ENCODE data around the gene WASHC4.
"Not testable (repeated sequence)": the region's sequence is repeated elsewhere in the genome, so short reads cannot be mapped to it uniquely, and the experiment has no call there.

Gene WASHC4

DNA sequence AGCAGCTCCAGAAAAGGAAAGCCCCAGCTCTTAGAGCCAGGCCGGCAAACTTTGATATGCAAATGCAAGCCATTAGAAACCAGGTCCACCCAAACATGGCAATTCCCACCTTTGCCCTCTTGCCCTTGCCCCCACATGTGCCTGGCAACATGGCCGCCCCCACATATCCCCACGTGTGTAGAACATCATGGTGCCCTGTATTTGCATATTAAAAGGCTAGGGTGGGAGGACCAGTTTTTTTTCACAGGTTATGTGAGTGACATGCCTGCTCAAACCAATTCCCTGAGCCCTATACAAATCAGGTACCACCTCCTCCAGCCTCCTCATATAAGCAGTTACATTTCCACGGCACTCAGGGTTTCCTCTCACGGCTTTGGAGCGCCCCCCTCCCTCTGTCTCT lies 17.2 kb upstream of the WASHC4 start:
- no peak for DNase-seq (ENCODE audit: low read depth in 2 of 2)

DNA sequence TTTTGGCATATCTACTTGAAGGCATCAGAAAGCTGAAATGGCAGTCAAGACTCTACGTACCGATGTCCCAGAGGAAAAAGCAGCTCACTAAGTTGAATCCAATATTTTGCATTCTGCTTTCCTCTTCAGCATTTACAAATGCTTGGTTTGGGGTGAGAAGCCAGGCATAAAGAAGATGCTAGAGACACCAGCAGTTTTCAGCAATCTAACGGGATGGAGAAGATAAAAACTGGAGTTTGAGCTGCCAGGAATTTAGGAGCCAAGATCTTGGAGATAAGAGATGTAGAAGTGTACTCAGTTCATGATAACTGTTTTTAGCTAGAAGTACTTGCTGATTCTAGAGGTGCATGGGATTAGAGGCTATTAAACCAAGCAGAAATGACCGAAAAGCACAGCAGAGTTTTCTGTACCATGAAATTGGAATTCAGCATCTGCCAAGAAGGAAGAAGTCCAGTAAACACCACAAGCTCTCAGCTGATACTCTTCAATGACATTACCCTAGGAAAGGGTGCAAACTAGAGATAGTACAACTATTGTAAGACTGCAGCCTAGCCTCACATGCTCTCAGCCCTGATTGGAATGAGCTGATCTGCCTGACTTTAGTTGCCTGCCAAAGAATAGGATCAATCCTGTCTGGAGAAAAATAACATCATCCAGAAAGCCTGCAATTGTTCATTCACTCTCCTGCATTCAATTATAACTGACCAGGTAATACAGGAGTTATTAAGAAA lies 15.9 kb upstream of the WASHC4 start:
- DNase-seq (ENCODE audit: low read depth in 2 of 2): no peak

GRCh38 chr12:105092336-105092735 lies 15.2 kb upstream of the WASHC4 start:
- no peak for DNase-seq (ENCODE audit: low read depth in 2 of 2)

DNA sequence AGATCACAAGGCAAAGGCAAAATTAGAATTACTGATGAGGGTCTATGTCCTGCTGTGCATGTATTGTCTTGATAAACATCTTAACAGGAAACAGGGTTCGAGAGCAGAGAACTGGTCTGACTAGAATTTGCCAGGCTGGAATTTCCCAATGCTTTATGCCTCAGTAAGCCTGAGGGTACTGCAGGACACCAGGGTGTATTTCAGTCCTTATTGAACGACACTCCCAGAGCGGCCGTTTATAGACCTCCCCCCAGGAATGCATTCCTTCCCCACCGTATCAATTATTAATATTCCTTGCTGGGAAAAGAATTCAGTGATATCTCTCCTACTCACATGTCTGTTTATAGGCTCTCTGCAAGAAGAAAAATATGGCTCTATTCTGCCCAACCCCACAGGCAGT lies 12.2 kb upstream of the WASHC4 start:
- DNase-seq (ENCODE audit: low read depth in 2 of 2): not testable (repeated sequence)

- DNase-seq (ENCODE audit: low read depth in 2 of 2): no peak
These were observed 8.2 kb upstream of the WASHC4 start for GRCh38 chr12:105099356-105099755.

DNA sequence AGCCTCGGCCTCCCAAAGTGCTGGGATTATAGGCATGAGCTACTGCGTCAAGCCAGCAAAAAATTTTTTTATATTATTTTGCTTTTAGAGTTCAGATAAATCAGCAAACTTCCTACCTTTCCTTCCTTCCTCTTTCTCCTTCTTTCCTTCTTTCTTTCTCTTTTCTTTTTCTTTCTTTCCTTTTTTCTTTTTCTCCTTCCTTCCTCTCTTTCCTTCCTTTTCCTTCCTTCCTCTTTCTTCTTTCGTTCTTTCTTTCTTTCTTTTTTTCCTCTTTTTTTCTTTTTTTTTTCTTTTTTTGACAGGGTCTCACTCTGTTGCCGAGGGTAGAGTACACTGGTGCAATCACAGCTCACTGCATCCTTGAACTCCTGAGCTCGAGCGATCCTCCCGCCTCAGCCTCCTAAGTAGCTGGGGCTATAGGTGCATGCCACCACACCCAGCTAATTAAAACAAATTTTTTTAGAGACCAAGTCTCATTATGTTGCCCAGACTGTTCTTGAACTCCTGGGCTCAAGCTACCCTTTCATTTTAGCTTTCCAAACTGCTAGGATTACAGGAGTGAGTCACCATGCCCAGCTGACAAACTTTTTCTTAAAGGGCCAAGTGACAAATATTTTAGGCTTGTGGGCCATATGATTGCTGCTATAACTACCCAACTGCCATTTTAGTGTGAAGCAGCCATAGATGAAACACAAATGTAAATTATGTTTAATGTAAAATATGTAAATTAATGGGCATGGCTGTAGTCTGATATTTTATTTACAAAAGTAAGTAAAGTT lies 7.1 kb upstream of the WASHC4 start:
- DNase-seq (ENCODE audit: low read depth in 2 of 2): no peak

DNA sequence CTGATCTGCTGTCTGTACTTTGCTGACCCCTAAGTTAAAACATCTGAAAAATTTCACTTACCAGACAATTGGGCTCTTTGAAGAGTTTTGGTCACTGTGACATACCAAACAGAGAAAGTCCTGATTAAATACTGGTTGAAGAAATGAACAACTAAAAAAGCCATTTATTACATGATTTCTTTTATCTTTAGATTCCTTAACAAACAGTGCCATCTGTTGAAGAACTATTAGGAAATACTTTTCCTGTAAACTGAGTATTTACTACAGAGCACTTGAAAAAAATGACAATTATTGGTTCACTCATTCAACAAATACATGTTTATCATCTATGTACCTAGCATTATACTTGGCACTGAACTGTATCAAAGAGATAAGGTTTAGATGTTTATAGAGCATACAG lies 6.5 kb upstream of the WASHC4 start:
- no peak for DNase-seq (ENCODE audit: low read depth in 2 of 2)

DNA sequence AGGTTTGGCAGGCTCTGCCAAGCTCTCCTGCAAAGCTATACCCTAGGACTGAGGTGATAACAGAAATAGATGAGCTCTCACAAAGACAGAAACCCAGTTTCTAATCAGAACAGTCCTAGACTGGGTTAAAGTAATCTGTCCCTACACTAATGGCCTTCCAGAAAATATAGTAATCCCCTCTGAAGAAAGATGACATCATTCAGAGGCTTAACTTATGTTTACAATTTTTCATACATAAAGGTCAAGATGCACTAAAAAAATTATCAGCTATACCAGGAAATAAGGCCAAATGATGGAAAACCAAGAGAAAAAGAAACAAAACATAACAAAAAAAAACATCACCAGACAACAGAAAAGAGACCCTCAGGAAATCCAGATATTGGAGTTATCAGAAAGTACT lies 4.9 kb upstream of the WASHC4 start:
- DNase-seq (ENCODE audit: low read depth in 2 of 2): no peak

GRCh38 chr12:105104762-105105161 lies 2.8 kb upstream of the WASHC4 start:
- DNase-seq (ENCODE audit: low read depth in 2 of 2): no peak

DNA sequence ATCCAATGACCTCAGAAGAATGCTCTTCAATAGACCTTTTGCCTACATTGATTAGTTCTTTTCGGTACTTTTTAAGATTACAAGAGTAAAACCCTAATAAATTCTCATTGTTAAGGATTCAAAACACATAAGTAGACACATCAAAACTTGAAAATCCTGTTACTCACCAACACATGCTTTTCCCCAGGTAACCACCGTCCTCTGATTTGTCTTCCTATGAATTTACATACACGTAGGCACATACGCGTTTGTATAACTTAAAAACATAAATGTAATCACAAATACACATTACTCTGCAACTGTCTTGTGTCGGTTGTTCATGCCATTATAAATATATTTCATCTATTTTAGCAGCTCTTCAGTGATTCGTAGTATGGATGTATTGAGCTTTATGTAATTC lies 910 bp upstream of the WASHC4 start:
- no peak for DNase-seq (ENCODE audit: low read depth in 2 of 2)

DNA sequence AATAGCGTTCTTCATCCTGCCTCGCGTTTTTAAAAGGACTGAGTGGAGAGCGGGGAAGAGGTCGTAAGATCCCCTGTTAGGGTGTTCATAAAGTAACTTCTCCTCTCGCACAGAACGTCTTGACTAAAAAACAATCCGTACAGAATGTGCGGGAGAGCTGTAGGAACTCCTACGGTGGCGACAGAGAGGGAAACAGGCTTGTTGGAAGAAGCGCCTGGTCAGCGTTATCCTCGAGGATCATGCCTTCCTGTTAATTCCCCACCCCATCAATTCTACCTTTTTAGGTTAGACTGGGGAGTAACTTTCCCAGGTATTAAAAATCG lies 399 bp upstream of the WASHC4 start:
- DNase-seq (ENCODE audit: low read depth in 2 of 2): no peak

DNA sequence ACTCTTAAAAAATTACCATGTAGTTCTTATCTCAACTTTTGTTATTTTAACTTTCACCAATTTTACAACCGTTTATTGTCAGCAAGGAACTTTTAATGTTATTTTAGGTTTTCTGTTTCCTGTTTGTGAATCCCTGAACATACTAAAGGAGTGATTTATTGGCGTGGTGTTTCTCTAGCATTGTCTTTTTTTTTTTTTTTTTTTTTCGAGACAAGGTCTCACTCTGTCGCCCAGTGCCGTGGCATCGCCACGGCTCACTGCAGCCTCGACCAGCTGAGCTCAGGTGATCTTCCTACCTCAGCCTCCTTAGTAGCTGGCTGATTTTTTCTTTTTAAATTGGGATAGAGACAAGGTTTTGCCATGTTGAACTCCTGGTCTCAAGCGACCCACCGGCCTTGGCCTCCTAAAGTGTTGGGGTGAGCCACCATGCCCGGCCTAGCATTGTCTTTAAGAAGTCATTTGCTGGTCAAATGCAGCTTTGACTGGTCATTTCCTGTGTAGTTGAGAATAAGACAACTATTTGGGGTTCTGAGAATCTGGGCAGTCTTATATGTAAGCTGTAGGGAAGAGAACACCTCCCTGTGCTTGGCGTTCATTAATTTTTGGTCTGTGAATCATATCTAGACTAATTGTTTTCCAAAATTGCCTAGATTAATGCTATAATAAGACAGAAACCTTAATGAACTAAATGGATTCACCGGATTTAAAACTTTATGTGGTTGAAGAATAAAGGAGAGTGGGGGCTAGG lies 2.1 kb downstream of the WASHC4 start:
- no peak for DNase-seq (ENCODE audit: low read depth in 2 of 2)

DNA sequence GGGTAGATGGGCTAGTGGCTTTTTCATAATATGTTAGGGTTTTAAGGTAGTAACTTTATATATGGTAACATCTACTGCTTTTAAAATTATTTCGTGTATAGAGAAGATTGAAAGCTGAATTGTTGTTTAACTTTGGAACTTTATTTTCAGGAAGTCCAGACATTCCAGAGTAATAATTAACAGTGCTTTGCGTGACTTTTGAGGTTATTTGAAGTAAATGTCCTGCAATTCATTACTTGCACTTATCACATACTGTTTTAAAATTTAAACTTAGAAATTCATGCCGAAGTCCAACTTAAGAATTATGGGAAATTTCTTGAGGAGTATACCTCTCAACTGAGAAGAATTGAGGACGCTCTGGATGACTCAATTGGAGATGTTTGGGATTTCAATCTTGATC lies 3.3 kb downstream of the WASHC4 start:
- DNase-seq (ENCODE audit: low read depth in 2 of 2): no peak

GRCh38 chr12:105113094-105113493 lies 5.6 kb downstream of the WASHC4 start:
- DNase-seq (ENCODE audit: low read depth in 2 of 2): no peak

DNA sequence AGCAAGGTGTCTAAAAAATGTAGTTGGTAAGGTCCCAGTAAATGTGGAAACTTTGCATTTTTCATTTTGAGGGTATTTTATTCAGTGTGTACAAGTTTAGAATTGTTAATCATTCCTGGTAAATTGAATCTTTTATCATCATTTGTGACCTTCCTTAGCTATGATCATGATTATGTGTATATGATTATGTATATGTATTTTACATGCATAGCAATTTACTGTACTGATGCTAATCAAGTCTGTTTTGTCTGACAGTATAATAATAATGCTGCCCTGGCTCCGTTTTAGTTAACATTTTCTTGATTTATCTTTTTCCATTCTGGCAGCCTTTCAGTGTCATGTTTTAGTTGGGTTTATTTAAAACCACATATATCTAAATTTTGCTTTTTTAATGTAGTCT lies 9.4 kb downstream of the WASHC4 start:
- no peak for DNase-seq (ENCODE audit: low read depth in 2 of 2)

DNA sequence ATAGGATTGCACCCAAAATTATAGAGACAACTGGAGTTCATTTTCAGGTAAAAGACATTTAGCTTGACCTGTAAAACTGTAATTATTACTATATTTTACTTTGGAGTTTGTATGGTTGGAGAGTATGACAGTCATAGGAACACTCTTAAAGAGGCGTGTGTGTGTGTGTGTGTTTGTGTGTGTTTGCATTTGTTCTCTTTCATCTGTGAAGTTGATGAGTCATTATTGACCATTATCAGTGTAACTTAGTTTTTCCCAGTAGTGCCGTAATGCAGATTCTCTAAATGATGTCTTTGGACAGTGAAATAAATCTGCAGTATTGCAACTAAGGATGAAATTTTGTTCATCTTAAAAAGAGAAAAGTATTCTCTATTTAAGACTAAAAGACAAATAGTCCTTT lies 13.0 kb downstream of the WASHC4 start:
- no peak for DNase-seq (ENCODE audit: low read depth in 2 of 2)

DNA sequence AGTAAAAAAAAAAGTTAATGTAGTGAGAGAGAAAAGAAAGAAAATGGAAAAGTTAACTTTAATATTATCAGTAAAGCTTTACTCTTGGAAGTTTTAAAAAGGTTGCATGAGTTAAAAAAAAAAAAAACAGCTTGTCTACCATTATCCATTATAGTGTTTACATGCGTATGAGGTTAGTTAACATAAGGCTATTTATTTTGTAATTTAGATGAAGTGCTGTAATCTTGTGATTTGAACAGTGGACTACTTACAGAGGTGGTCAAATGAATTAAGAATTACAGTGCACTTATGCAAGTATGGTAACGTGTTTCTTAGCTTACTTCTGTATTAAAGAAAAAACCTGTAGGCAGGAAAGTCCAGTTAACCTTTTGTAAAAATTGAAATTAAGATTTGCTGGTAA lies 30.7 kb downstream of the WASHC4 start:
- DNase-seq (ENCODE audit: low read depth in 2 of 2): no peak

GRCh38 chr12:105141320-105141922 lies 33.9 kb downstream of the WASHC4 start:
- DNase-seq (ENCODE audit: low read depth in 2 of 2): no peak

DNA sequence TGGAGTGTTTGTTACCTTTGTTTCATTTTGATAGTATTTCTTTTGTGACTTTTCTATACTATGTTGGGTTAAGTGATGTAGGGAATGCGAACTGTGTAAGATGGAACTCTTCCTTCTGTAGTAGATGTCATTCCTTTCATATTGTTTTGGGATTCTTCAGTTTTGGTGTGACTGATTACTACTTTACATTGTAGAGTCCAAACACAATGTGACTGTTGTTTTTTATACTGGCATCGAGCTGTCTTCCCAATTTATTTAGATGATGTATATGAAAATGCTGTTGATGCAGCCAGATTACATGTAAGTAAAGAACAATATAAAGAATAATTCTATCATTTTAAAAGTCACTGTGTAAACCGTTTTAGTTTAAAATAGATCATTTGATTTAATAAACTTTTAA lies 34.7 kb downstream of the WASHC4 start:
- no peak for DNase-seq (ENCODE audit: low read depth in 2 of 2)

- no peak for DNase-seq (ENCODE audit: low read depth in 2 of 2)
These were observed 48.7 kb downstream of the WASHC4 start for GRCh38 chr12:105156260-105156659.

DNA sequence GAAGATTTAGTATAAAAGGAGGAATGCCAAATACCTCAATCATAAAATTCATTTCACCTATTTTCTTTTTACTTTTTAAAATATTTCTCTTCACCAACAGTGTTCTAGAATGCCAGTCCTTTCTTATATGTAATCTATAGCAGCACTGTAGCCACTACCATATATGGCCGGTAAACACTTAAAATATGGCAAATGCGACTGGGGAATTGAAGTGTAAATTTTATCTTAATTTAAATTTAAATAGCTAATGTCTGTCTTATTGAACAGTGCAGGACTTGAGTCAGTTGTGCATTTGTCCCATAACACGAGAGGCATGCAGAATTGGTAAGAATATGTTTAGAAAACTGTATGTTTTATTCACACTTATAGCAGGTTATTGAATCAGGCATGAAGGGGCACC lies 50.1 kb downstream of the WASHC4 start:
- no peak for DNase-seq (ENCODE audit: low read depth in 2 of 2)

DNA sequence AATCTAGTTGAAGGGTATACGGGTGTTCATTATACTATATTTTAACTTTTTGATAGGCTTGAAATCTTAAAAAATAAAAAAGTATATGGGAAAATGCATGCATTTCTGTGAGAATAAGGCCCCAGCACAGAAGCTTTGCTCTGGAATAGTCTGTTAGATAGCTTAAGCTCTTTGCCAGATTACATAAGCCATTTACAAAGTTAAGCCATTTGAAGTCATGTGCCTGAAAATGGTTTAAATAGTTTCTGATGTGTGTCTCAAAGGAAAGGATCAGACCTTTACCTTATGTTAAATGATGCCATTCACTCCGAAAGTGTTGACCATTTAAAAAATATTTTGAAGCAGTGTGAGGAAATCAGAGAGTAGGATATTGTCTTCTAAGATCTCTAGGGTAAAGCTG lies 51.3 kb downstream of the WASHC4 start:
- DNase-seq (ENCODE audit: low read depth in 2 of 2): no peak

DNA sequence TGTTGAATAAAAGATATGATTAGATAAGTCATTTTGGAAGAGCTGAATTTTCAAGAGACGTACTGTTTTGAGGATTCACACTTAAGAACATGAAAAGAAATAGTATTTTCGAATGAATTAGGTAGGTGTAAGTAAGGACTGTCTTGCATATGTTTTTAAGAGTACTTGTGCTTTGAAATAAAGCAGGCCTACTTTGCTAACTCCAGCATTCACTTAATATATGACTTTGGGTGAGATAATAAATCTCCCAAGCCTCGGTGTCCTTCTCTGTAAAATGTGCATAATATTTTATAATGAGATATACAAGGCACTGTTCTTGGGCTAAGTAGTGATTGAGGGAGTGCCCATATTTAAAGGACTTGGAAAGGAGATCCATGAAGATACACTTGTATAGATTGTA lies 54.6 kb downstream of the WASHC4 start:
- no peak for DNase-seq (ENCODE audit: low read depth in 2 of 2)

Measured in stimulated activated CD4-positive, alpha-beta T cell treated with anti-CD3 and anti-CD28 coated beads, Interleukin-1b, Interleukin-23, amount 100 ng/mL, for 1 hour (primary cell).